ENCODE results near the gene CDC42EP5.
"Not testable (repeated sequence)": the region's sequence is repeated elsewhere in the genome, so short reads cannot be mapped to it uniquely, and the experiment has no call there.

The CDC42EP5 gene, protein sequence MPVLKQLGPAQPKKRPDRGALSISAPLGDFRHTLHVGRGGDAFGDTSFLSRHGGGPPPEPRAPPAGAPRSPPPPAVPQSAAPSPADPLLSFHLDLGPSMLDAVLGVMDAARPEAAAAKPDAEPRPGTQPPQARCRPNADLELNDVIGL

DNA sequence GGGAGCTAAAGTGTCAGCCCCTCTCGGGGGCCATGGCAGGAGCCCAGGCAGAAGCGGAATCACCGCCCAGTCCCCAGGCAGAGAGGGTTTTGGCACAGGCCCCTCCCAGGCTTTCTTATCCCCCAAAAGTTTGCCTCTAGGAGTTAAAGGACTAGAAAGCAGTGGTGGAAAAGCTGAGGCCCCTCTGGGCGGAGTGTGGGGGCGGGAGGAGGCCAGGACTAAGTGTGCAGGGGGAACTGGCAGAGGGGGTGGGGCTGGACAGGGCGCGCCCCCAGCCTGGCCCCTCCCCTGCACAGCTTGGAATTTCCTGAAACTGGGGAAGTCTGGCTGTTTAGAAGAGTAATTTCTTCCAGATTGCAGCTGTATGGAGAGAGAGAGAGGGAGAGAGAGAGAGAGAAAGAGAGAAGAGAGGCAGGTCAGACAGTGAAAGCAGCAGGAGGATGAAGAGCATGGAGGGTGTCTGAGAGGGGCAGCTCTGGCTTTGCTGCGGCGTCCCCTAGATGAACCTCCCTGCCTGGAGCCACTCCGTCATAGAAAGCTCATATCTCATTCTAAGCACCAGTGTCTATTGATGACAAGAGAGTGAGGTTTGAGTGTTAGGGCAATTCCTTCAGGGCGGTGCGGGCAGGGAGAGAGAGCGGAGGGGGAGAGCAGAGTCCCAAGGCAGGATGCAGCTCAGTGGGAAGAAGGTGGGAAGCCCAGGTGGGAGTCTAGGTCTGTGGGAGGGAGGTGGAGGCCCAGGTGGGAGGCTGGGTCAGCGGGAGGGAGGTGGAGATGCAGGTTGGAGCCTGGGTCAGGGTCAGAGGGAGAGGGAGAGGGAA, at the start of gene CDC42EP5:
TSS of gene CDC42EP5 (minus strand) at position 226 of the 821 bp plus-strand sequence. CDS start 7,749 bp downstream, outside the sequence.
- DNase-seq = no peak

DNA sequence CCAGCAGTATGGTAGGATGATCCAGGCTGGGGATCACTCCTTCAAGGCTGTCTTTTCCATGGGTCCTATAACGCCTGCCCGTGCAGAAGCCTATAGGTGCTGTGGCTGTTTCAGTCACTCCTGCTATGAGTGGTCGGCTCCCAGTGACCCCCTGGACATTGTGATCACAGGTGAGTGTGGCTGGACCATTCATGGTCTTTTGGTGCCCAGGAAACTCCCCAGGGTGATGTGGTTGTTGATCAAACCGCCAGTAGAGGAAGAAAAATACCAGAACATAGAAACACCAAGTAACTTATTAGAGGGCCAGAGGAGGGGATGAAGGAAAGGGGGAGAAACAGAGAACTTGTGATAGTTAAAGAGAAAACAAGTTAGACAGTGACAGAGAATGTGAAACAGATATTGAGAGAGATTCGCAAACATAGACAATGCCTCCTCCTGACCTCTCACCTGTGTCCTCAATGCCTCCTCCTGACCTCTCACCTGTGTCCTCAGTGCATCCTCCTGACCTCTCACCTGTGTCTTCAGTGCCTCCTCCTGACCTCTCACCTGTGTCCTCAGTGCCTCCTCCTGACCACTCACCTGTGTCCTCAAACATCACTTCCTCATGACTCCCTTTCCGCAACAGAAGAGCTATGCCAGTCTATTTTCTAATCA, 48.9 kb upstream of the CDC42EP5 start:
- no peak for DNase-seq

DNA sequence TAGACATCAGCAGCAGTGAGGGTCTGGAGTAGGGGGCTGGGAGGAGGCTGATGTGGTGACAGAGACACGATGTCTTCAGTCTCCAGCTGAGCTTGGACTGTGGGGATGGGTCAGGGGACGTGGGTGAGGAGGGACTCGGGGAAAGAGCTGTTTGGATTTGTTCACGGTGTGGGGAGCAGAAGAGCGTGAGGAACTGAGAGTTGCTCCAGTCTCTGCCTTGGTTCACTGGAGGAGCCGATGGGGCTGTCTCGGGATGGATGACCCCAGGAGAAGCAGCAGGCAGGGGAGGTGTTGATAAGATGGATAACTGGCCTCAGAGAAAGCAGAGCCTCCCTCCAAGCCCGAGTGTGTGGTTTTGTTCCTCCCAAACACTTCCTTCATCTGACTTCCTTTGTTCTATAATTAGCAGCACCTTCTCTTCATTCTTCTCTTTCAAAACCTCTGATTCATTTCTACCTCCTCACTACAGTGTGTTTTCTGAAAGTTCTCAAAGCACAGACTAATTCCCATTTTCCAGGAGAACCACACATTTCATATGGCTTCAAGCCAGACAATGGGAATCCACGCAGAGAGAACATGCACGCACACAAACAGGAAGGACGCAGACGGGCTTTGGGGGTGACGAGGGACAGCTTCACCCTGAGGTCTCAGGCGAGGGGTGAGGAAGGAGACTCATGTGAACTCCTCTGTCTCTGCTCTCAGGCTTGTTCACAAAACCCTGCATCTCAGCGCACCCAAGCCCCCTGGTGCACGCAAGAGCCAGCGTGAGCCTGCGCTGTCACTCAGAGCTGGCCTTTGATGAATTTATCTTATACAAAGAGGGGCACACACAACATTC, 48.1 kb upstream of the CDC42EP5 start:
- DNase-seq = no peak

DNA sequence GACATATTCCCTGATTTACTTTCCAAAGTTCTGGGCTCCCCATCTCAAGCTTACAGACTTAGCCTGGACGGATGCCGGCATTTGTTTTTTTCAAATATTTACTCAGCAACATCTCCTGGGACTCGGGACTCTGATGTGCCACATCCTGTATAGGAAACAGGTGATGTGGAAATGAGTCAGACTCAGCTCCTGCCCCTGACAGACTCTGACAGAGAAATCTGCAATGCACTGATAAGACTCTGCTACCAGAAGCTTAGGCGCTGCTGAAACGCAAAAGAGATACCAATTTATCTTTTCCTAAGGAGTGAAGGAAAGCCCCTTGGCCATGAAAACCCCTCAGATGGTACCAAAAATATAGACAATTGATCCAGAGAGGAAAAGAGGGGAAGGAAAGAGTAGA, 45.7 kb upstream of the CDC42EP5 start:
- no peak for DNase-seq

DNA sequence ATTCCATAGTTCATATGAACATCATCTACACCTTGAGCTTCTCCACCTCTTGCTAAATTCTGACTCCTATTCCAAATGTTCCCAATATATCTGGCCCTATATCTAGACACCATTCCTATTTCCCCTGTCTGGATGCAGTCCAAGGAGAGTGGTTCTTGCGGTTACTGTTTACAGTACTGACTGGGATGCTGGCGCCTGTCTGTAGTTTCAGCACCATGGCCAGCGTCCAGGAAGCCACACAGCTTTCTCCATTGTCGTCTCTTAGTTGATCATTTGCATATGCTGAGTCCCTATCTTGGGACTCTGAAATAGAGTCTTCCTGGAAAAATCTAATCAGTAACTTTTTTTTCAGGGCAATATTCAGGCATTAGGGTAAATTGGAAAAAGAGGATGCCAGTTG, 44.4 kb upstream of the CDC42EP5 start:
- DNase-seq = no peak

DNA sequence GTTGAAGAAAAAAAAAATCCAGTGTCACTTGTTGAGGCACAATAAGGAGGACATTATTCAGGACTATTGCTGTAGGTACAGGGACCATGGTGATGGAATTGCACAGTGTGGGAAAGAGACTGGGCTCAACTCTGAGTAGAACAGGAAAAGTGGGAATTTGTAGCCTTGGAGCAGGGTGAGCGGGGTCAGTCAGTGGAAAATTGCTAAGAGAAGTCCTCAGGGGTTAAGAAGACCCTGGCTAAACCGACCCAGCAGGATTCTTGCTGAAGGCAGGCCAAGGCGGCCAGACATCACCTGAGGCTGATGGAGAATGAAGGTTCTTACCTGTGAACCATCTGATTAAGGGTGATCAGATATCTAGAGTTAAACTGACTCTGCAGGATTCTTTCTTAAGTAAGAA, 42.1 kb upstream of the CDC42EP5 start:
- DNase-seq = no peak

DNA sequence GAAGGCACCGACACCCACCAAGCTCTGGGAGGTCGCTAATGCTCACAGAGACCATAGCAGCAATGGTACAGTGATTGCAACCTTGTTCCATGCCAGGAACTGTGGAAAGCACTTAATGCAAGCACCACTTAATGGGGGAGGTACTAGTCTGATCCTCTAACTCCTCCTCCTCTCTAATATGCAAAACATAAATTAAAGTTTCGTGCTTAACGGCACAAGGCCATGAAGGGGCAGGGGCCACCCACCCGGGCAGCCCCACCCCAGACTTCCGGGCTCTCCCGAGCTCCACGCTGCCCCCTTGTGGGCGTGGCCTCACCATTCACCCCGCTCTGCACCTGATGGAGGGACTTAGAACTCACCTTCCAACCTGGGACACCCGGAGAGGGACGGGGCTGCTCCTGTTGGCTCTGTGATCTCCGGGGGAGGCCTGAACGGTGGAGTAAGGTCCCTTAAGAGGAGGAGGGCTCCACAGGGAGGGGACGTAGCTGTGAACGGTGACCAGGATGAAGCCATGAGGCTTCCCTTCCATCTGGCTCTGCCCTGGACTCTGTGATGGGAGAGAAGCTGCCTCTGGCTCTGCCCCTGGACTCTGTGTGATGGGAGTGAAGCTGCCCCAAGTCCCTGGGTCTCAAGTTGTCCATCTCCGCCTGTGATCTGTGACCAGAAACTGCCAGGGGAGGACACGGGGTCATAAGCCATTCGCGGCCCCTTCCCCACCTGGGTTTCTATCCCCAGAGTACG, 36.3 kb upstream of the CDC42EP5 start:
- not testable (repeated sequence) for DNase-seq

DNA sequence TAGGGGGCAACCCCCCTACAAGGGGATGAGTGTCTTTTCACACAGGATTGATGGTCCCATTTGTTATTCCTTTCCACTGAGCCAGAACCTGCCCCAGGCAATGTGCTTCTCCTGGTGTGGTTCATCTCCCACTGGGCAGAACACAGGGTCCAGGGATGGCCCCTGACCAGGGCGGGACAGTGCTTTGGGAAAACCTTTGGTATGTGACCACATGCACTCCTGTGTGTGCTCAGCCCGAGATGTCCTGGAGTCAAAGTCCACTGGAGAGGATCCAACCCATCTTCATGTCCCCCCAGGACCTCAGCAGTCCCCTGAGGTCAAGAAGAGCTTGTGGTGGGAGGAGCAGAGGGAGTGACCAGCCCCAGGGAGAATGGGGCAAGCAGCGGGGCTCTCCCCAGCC, 35.4 kb upstream of the CDC42EP5 start:
- not testable (repeated sequence) for DNase-seq

DNA sequence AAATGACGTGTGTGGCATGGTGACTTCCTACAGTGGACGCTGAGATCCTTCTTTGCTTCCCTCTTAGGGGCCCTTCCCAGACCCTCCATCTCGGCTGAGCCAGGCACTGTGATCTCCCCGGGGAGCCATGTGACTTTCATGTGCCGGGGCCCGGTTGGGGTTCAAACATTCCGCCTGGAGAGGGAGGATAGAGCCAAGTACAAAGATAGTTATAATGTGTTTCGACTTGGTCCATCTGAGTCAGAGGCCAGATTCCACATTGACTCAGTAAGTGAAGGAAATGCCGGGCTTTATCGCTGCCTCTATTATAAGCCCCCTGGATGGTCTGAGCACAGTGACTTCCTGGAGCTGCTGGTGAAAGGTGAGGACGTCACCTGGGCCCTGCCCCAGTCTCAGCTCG, 34.7 kb upstream of the CDC42EP5 start:
- DNase-seq = no peak

DNA sequence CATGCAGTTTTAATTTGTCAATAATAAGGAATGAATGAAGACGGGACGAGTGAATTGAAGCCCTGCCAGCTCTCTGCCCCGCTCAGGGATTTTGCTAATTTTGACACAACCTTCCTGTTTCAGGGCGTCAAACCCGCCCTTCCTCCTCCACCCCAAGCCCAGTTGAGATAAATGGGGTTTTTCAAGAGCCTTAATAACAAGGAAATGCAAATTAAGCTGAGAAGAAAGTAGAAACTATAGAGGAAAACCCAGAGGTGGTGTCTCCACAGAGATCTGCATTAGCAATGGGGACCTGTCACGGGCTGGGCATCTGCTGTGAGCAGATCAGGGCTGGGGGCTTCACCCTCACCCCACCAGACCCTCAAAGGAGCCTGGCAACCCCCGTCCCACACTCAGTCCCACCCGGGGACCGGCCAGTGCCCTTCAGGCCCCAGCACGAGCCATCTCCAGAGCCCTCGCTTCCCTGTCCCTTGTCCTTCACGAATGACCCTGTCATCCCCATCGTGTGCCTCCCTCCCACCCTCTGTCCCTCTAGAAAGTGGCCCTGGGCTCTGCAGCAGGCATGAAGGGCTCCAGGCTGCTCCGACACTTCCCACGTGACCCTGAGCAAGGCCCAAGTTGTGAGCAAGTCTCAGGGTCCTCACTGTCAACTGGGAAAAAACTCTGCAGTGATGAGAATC, 34.1 kb upstream of the CDC42EP5 start:
- not testable (repeated sequence) for DNase-seq

DNA sequence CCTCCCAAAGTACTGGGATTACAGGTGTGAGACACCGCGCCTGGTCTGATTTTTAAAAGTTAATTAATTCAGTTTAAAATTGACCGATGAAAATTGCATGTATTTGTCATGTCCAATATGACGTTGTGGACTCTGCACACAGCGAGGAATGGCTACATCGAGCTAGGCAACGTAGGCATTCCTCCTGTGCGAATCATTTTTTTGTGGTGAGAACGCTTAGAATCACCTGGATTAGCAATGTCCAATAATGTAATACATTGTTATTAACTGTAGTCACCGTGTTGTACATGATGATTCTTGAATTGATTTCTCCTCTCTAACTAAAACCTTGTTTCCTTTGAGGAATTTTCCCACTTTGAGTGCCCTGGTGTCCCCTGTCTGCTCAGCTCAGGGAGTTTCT, 33.0 kb upstream of the CDC42EP5 start:
- no peak for DNase-seq

DNA sequence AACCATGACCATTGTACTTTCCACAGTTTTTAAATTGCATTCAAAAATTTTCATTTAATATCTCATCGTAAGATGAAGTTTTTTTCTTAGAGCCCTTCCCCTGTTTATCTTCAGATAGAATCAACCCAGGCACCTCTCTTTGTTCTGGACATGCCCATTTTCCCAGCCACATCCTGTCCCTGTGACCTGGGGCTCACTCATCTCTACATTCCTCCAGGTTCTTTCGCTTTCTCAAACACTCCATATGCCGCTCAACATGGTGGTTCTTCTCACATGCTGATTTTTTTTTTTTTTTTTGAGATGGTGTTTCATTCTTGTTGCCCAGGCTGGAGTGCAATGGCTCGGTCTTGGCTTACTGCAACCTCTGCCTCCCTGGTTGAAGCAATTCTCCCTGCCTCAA, 32.4 kb upstream of the CDC42EP5 start:
- DNase-seq = not testable (repeated sequence)

DNA sequence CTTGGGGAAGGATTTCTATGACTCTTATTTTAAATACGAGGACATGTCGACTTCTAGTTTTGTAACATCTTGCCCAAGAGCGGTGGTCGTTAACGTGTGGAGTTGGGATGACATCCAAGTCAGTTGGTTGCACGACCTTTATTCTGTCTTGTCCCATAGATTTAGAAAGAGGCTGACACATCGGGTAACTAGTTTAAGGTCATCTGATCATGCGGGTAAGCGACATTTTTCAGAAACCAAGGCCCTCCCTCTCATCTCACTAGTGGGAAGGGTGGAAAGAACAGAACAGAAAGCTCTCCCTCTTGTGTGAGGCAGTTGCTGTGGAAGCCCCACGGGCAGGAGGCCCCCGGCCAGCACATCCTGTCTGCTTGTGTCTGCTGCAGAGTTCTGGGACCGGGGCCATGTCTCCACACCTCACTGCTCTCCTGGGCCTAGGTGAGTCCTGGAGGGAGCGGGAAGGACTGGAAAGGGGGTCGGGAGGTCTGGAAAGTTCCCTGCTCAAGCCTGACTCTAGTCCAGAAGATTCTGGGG, 29.5 kb upstream of the CDC42EP5 start, which contains the start of gene LAIR2:
TSS of gene LAIR2 (plus strand) at position 314 of the 531 bp plus-strand sequence. CDS start at position 402, 88 bp downstream.
- DNase-seq = no peak

DNA sequence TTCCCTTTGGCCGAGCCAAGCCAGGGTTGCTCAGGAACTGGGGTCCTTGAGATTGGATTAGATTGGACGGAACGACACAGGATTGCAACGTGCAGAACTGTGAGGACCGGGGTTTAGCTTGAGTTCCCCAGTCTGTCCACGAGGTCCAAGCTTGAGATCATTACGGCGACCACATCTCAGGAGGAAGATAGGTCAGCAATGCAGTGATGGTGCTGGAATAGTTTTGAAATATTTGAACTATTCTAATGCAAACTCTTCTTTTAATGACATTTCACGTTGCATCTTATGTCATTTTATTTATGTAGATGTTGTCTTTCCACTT, 25.3 kb upstream of the CDC42EP5 start:
- not testable (repeated sequence) for DNase-seq

DNA sequence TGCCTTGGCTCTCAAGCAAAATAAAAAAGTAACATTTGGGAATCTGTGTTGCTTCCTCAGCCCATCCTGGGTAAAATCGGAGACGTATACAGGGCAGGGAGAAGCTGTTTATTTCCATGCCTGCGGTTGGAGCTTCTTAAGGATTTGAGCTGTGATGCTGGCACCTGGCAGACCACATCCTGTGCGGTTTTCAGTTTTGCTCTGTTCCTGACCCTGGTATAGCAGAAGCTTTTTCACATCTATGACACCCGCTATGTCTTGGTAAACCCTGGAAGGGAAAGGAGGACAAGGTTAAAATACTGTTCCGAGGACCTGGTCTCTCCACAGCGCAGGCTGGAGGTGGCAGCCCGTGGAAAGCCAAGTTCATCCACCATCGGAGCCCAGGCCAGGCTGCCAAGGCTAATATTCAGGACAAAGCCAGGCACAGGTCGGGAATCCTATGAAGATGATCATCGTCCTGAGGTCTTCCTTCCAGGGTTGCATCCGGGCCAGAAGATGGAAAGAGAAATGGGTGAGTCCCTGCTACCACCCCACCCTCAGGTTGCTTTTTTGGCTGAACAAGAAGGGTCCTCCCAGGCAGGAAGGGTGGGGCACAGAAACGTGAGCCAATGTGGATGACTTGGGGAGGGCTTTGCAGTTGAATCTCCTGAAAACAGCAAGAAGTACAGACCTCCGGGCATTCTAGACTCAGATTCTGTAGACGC, 24.8 kb upstream of the CDC42EP5 start:
- not testable (repeated sequence) for DNase-seq

DNA sequence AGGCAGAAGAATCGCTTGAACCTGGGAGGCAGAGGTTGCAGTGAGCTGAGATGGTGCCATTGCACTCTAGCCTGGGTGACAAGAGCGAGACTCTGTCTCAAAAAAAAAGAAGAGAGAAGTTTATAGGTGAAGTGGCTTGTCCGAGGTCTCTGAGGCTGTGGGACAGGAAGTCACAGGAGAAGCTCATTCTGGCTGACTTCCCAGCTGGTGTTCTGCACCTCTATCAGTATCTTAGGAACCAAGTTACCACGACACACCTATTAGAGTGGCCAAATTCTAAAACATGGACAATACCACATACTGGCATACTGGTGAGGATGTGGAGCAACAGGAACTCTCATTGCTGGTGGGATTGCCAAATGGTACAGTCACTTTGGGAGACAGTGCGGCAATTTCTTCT, 22.2 kb upstream of the CDC42EP5 start:
- DNase-seq = not testable (repeated sequence)

DNA sequence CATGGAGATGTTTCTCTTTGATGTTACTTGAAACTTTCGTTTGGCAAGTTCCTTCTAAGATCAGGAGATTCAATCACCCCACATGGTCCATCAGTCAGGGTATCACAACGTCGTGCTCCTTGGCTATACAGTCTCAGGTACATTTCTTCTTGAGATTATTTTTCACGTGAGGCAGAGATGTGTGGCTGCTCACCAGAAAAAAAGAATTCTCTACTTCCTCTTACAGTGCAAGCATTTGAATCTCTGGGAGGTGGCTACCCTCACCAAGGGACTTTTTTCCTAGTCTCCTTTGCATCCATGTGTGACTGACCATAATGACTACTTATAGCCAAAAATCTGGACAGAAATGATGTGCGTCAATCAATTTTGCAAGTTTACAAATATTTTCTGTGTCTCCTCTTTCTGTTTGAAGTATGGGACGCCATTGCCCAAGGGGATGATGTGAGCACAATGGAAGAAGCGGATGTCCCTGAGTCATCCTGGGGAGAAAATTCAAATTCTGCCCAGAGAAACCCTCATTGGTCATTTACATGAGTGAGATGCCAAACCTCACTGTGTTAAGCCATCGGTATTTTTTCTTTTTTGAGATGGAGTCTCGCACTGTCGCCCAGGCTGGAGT, 21.0 kb upstream of the CDC42EP5 start:
- no peak for DNase-seq

DNA sequence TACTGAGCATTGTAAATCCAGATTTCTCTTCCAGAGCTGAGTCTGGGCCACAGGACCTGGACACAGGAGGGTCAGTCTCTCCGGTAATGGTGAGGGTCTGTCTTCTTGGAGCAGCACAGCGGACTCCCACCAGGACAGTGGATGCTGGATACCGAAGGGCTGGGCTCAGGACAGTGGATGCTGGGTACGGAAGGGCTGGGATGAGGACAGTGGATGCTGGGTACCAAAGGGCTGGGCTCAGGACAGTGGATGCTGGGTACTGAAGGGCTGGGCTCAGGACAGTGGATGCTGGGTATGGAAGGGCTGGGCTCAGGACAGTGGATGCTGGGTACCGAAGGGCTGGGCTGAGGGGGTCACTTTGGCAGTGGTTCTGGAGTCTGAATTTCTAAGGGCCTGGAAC, 20.0 kb upstream of the CDC42EP5 start:
- DNase-seq = not testable (repeated sequence)

DNA sequence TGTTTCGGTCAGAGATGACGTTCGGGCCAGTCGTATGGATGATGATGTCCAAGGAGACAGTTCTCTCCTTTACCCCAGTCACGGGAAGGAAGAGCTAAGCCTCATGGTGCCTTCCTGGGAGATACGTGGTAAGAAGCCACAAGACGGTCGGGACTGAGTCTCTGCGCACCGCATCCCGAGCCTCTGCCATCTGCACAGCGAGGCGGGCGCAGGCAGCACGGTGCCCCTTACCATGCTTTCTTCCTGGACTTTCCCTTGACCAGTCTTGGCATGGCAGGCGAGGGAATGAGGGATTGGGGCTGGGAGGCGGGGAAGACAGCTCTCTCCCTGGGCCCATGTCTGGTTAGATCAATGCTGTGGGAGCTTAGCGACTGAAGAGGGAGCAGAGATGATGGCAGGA, 19.5 kb upstream of the CDC42EP5 start:
- no peak for DNase-seq

DNA sequence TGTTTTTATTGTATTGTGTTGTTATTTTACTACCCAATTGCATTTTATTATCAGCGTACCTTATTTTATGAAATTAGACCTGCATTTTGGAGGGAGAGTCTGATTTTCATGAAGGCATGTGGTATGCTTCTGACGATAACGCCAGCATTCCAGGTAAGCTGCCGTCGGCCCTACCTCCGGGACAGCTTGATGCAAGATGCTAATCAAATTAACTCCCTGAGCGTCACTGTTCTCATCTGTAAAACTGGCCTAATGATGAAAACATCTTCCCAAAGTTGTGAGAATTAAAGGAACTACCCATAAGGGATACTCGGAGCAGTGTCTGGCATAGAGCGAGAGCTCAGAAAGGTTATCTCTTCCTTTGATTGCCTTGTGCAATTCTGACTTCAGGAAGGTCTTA, 16.7 kb upstream of the CDC42EP5 start:
- no peak for DNase-seq

Data from NCI-H1930 (cell line).